Lower lobe of right lung (tissue), 2 donors: ENCODE measurements around the gene ATAD1. TPM values are rescaled to one million over a fixed set of nuclear protein-coding genes. Genes with fewer than 3 reads are reported as not detected.

Experiments used
- ATAC-seq, 2 donors: fragments of 200-7000 bp; cut with Tn5 transposase; one replicate each; pipeline ENCODE4 v1.9.1; 2020 to 2022; ENCODE audit warnings: mild to moderate bottlenecking in 2 of 2, moderate library complexity in 2 of 2
- DNase-seq: peaks from one replicate; pipeline ENCODE4 v3.0.0-alpha.2; 2020
- H3K27ac ChIP-seq: fragments of 200-600 bp; one replicate; pipeline ENCODE4 v1.8.0; 2022
- H3K27me3 ChIP-seq: fragments of 200-600 bp; one replicate; pipeline ENCODE4 v1.8.0; 2022; ENCODE audit warnings: low read depth
- H3K36me3 ChIP-seq: fragments of 200-600 bp; one replicate; pipeline ENCODE4 v1.8.0; 2022; ENCODE audit warnings: mild to moderate bottlenecking
- H3K4me1 ChIP-seq: fragments of 200-600 bp; one replicate; pipeline ENCODE4 v1.8.0; 2022
- H3K4me3 ChIP-seq: fragments of 200-600 bp; one replicate; pipeline ENCODE4 v1.8.0; 2022; ENCODE audit warnings: mild to moderate bottlenecking
- H3K9me3 ChIP-seq: fragments of 200-600 bp; one replicate; pipeline ENCODE4 v1.8.0; 2022
- CTCF ChIP-seq: fragments of 200-600 bp; IDR thresholded peaks from one replicate; pipeline ENCODE4 v1.8.0; 2022; ENCODE audit warnings: antibody characterized with exemption, mild to moderate bottlenecking
- intact Hi-C: fragments of 100-400 bp; cut with DNase I; formaldehyde crosslinking; loops from one replicate; pipeline ENCODE4 v1.11.0; 2022
- total RNA-seq: library from RNA; stranded (reverse); fragmentation: NEBNext Ultra II Directional; extraction: Animal tissue kit (Norgen Biotek cat#: 25700); gene quantifications from one replicate; pipeline ENCODE4 v1.2.1, GENCODE V29; 2021
- donor health status: DM: no; HTN: yes; CAD: no; lungs with severe emphysema.

ATAD1 gene
- total RNA-seq, 1 donor from 2014 or later = 51.2 TPM

- Histone ChIP-seq H3K4me3 (no peak overlapping the region), H3K27me3 (no peaks in the 10 kb centered on the region), H3K27ac (no peak overlapping the region), H3K9me3 (no peaks in the 10 kb centered on the region), H3K36me3 (peaks cover 34% of the 10 kb centered on the region), H3K4me1 (peaks cover 7% of the 10 kb centered on the region)
- DNase-seq (no peak), ATAC-seq (no peak)
- intact Hi-C loops = no loop called here
- TF ChIP-seq CTCF = no peak
Measured at GRCh38 chr10:87763086-87763861, 54.8 kb downstream of the ATAD1 start.

DNA sequence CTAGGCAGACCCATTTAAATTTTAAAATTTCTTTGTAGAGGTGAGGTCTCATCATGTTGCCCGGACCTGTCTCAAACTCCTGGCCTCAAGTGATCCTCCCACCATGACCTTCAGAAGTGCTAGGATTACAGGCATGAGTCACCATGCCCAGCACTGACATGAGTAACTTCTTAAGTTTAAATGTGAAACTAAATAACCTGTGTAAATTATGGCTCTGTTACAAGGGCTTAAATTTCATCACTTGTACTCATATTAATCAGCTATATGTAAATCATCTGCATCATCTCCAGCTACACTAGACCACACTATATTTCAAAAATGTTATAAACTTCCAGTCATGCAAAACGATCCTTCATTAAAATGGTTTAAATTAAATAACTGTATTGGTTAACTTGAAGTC lies 56.1 kb downstream of the ATAD1 start:
- ATAC-seq (peak in 1 of 2 donors; percentile 56), DNase-seq (no peak)
- H3K4me1 ChIP-seq = peaks cover 7% of the 10 kb centered on the region
- intact Hi-C loops = no loop called here
- no peak overlapping the region for H3K4me3 ChIP-seq
- TF ChIP-seq CTCF = no peak
- no peaks in the 10 kb centered on the region for H3K27me3 ChIP-seq
- no peak overlapping the region for H3K27ac ChIP-seq
- peaks cover 28% of the 10 kb centered on the region for H3K36me3 ChIP-seq
- no peaks in the 10 kb centered on the region for H3K9me3 ChIP-seq

- TF ChIP-seq CTCF = no peak
- ATAC-seq (no peak), DNase-seq (no peak)
- Histone ChIP-seq H3K4me3 (no peak overlapping the region), H3K4me1 (peaks cover 7% of the 10 kb centered on the region), H3K9me3 (no peaks in the 10 kb centered on the region), H3K27me3 (no peaks in the 10 kb centered on the region), H3K36me3 (peaks cover 24% of the 10 kb centered on the region), H3K27ac (no peak overlapping the region)
- intact Hi-C loops = no loop called here
Measured at GRCh38 chr10:87761153-87761552, 56.9 kb downstream of the ATAD1 start.

- intact Hi-C loops = no loop called here
- Histone ChIP-seq H3K4me3 (no peak overlapping the region), H3K4me1 (peaks cover 7% of the 10 kb centered on the region), H3K36me3 (peaks cover 25% of the 10 kb centered on the region), H3K27ac (no peak overlapping the region), H3K9me3 (no peaks in the 10 kb centered on the region), H3K27me3 (no peaks in the 10 kb centered on the region)
- no peak for TF ChIP-seq CTCF
- ATAC-seq (peak; percentile 34 to 55), DNase-seq (no peak)
Measured at GRCh38 chr10:87760195-87760905, 57.7 kb downstream of the ATAD1 start.

GRCh38 chr10:87759551-87759950 lies 58.5 kb downstream of the ATAD1 start:
- no peak overlapping the region for H3K4me3 ChIP-seq
- DNase-seq (no peak), ATAC-seq (no peak)
- H3K27ac ChIP-seq = no peak overlapping the region
- H3K27me3 ChIP-seq = no peaks in the 10 kb centered on the region
- intact Hi-C loops = no loop called here
- no peaks in the 10 kb centered on the region for H3K9me3 ChIP-seq
- TF ChIP-seq CTCF = no peak
- H3K36me3 ChIP-seq = peaks cover 33% of the 10 kb centered on the region
- peaks cover 7% of the 10 kb centered on the region for H3K4me1 ChIP-seq
